ENCODE results near the gene CEP104.
A peak's percentile ranks its signal among the peaks of the same experiment; 100 is the strongest.

The CEP104 gene

DNA sequence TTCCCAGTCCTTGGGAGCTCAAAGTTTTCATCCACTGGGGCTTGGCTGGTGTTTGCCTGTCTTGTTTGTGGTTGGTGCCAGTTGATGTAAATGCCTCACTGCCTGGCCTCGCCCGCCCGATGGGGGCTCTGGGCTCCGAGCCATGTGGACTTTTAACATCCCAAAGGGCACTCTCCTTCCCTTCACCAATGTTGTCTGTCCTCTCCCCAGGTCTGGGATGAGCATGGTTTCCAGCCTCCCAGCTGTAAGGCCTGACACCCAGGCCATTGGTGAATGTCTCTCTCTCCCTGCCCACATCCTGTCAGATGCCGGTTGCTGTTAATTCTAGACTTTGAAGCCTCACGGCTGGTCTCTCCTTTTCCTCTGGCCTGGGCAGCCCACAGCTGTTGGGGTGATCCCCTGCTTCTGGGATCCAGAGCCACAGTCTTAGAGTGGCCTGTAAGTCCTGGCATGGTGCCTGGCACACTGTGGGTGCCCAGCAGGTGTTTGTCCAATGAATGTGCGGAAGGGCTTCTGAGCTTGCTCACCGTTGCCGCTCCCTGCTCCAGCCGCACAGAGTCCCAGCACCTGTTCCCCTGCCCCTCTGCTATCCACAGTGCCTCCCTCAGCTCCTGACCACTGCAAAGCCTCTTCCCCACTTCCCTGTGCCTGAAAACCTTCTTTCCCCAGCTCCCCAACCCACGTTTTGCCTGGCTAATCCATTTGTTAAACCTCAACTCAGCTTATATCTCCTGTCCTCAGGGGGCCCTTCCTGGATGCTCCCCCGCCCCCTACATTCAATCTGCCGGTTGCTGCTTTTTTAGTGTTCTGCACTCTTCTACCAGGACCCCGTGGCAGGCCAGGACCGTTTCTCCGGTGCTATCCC is 46.4 kb upstream of the CEP104 start:
- H3K4me3 ChIP-seq (replicated peaks in 1 of 2; ENCODE audit: low read depth in 2 of 2, low read length in 2 of 2), result no peak overlapping the region
- TF ChIP-seq, protein P1, sequence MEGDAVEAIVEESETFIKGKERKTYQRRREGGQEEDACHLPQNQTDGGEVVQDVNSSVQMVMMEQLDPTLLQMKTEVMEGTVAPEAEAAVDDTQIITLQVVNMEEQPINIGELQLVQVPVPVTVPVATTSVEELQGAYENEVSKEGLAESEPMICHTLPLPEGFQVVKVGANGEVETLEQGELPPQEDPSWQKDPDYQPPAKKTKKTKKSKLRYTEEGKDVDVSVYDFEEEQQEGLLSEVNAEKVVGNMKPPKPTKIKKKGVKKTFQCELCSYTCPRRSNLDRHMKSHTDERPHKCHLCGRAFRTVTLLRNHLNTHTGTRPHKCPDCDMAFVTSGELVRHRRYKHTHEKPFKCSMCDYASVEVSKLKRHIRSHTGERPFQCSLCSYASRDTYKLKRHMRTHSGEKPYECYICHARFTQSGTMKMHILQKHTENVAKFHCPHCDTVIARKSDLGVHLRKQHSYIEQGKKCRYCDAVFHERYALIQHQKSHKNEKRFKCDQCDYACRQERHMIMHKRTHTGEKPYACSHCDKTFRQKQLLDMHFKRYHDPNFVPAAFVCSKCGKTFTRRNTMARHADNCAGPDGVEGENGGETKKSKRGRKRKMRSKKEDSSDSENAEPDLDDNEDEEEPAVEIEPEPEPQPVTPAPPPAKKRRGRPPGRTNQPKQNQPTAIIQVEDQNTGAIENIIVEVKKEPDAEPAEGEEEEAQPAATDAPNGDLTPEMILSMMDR (IDR thresholded peaks at IDR 0.05; ENCODE audit: low read depth, low read length), result no peak
- DNase-seq (ENCODE audit: low read depth in 2 of 2), result no peak

DNA sequence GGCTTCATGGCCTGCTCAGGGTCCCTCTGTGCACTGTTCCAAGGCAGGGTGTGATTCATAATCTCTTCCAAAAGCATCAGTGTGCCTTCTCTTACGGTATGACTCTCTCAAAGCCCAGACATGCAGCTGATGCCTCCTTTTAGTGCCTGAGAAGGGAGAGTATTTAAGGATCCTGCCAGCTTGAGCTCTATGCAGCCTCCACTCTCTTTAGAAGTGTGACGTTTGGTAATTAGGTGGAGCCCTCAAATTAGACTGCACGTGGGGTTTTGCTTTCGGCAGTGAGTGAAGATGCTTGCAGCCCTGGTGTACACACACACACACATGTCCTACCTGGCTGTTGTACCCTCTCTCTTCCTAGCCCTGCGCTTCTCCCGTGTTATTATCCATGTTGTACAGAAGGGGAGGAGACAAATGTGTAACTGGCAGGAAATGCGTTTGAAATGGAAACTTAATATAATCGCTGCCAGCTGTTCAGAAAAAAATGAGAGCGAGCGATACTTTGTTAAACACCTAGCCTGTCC is 45.6 kb upstream of the CEP104 start:
- DNase-seq (ENCODE audit: low read depth in 2 of 2), result no peak
- TF ChIP-seq, protein P1 (IDR thresholded peaks at IDR 0.05; ENCODE audit: low read depth, low read length), result no peak
- no peak overlapping the region for H3K4me3 ChIP-seq (replicated peaks in 1 of 2; ENCODE audit: low read depth in 2 of 2, low read length in 2 of 2)

DNA sequence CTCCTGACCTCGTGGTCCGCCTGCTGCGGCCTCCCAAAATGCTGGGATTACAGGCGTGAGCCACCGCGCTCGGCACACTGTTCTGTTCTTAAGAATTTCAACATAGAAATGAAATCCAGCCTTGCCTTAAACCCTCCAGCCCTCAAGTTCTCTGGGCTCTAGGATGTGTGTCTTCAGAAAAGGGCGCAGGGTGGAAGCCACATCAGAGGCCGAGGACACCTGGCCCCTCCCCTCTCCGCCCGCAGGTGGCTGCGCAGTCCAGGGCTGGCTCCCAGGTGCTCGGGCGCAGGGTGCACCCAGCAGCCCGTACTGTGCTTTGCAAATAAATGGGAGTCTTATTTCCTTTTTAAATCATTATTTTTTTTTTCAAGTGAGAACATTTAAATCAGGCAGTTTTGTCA is 45.1 kb upstream of the CEP104 start:
- no peak overlapping the region for H3K4me3 ChIP-seq (replicated peaks in 1 of 2; ENCODE audit: low read depth in 2 of 2, low read length in 2 of 2)
- no peak for DNase-seq (ENCODE audit: low read depth in 2 of 2)
- TF ChIP-seq, protein P1 (IDR thresholded peaks at IDR 0.05; ENCODE audit: low read depth, low read length), result no peak

DNA sequence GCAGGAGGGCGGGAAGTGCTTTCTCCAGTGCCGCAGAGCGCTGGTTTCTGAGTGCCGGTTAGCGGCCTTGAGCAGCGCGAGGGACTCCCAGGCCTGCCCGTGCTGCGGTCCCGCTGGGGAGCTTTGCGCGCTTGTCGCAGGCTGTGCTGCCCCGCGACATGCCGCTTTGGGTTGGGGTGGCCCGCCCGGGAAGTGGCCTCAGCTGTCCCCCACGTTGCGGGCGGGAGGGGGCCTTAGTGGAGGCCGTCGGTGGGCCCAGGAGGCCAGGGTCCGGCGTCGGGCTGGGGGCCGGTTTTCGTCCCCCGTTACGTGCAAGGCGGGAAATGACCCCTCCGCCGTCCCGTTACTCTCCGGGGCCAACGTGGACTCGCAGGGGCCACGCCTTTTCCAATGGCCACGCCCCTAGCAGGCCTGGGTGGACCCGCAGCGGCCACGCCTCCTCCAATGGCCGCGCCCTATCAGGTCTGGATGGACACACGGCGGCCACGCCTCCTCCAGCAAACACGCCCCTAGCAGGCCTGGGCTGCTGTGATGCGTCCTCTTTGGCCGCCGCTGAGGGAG is 44.0 kb upstream of the CEP104 start:
- TF ChIP-seq, protein P1 (IDR thresholded peaks at IDR 0.05; ENCODE audit: low read depth, low read length), result no peak
- H3K4me3 ChIP-seq (replicated peaks in 1 of 2; ENCODE audit: low read depth in 2 of 2, low read length in 2 of 2), result peak overlapping the region; percentile 91 to 93
- peak; percentile 97 for DNase-seq (ENCODE audit: low read depth in 2 of 2)

DNA sequence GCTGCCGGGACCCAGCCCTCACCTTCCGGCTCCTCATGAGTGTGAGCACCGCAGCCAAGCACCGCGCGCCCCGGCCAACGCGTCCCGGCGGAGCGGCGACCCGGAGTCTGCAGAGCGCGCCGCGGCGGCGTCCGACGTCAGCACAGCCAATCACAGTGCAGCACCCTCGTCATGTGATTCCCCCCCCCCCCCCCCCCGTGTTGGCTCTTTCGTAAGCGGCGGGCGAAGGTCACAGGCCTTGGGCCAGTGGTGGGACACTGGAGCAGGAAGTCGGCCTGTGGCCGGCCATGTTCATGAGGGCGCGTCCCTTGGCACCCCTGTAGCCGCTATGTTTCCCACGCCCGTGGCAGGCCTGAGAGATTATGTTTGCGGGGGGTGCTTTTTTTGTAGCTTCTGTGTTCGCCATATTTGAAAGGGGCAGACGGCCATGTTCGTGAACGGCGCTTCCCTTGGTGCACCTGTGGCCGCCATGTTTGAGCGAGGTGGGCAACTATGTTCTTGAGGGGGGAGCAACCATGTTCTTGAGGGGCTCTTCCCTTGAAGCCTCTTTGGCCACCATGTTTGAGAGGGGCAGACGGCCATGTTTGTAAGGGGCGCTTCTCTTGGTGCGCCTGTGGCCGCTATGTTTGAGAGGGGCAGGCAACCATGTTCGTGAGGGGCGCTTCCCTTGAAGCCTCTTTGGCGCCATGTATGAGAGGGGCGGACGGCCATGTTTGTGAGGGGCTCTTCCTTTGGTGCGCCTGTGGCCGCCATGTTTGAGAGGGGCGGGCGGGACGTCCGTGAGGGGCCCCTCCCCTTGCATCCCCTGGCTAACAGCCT is 43.3 kb upstream of the CEP104 start, which contains the start of gene C1orf174:
Gene C1orf174, minus strand, starts transcription at position 123 of the 819 bp plus-strand sequence. Its CDS starts 86 bp downstream, at position 37.
- peak; percentile 98 to 99 for DNase-seq (ENCODE audit: low read depth in 2 of 2)
- TF ChIP-seq, protein P1 (IDR thresholded peaks at IDR 0.05; ENCODE audit: low read depth, low read length), result no peak
- H3K4me3 ChIP-seq (replicated peaks in 1 of 2; ENCODE audit: low read depth in 2 of 2, low read length in 2 of 2), result peak within 1 kb of the TSS; percentile 91 to 93

DNA sequence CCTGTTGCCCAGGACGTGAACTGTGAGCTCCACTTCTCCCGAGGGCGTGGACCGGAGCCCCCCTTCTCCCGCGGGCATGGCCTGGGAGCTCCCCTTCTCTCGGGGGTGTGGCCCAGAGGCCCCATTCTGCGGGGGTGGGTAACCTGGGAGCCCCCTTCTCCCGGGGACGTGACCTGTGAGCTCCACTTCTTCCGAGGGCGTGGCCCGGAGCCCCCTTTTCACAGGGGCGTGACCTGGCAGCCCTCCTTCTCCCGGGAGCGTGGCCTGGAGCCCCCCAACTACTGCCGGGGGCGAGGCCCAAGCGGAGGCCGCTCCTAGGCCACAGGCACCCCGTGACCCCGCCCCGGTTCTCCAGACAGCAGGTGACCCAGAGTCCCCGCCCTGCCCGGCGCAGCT is 42.7 kb upstream of the CEP104 start:
- H3K4me3 ChIP-seq (replicated peaks in 1 of 2; ENCODE audit: low read depth in 2 of 2, low read length in 2 of 2), result peak overlapping the region; percentile 91 to 93
- DNase-seq (ENCODE audit: low read depth in 2 of 2), result no peak
- TF ChIP-seq, protein P1 (IDR thresholded peaks at IDR 0.05; ENCODE audit: low read depth, low read length), result no peak

All from cardiac fibroblast (primary cell).